H1 (cell line): Measurements from ENCODE around the gene GPR35. TPM values are rescaled to one million over a fixed set of nuclear protein-coding genes. Genes with fewer than 3 reads are reported as not detected.

Experiments
- CTCF ChIA-PET: fragments of 300-600 bp; sonication (Branson Sonifier 250); formaldehyde crosslinking; loops from one replicate; lab custom pipeline; 2021; ENCODE audit not compliant: partially characterized antibody; lab: Charles Lee
- POLR2A ChIA-PET: fragments of 300-600 bp; sonication (Branson Sonifier 250); formaldehyde crosslinking; loops from one replicate; lab custom pipeline; 2021; ENCODE audit warnings: inconsistent platforms; ENCODE audit not compliant: partially characterized antibody; lab: Charles Lee
- DNase-seq, 2 experiments: peaks; one replicate each; pipeline versions ENCODE4 v3.0.0 to v3.0.0-alpha.2; 2010 to 2022; ENCODE audit warnings: low spot score in 2 of 2, low read depth in 1 of 2, mixed read lengths in 1 of 2
- FAIRE-seq: peaks from 2 replicates; lab custom pipeline; 2011; peaks lifted over from hg19 to GRCh38; lab: Jason Lieb, UNC
- H2AFZ ChIP-seq: 2 replicates; pipeline ENCODE4 v1.8.1; 2012; ENCODE audit warnings: low read length, inconsistent platforms
- H2AK5ac ChIP-seq: 2 replicates; pipeline ENCODE4 v1.6.1; 2013; ENCODE audit warnings: low read depth, low read length
- H2BK120ac ChIP-seq: replicated peaks from 2 replicates; pipeline ENCODE3; 2013; ENCODE audit warnings: low read depth, low read length, inconsistent platforms
- H2BK12ac ChIP-seq: 2 replicates; pipeline ENCODE4 v1.6.1; 2013; ENCODE audit warnings: low read depth, low read length
- H2BK15ac ChIP-seq: 2 replicates; pipeline ENCODE4 v1.6.1; 2013; ENCODE audit warnings: low read length
- H2BK20ac ChIP-seq: 2 replicates; pipeline ENCODE4 v1.6.1; 2013; ENCODE audit warnings: low read length
- H2BK5ac ChIP-seq: 2 replicates; pipeline ENCODE4 v1.6.1; 2013; ENCODE audit warnings: low read depth, low read length
- H3K14ac ChIP-seq: 2 replicates; pipeline ENCODE4 v1.6.1; 2013; ENCODE audit warnings: inconsistent platforms; ENCODE audit not compliant: insufficient read length
- H3K18ac ChIP-seq: 2 replicates; pipeline ENCODE4 v1.6.1; 2013; ENCODE audit warnings: low read length; ENCODE audit errors: extremely low read depth
- H3K23ac ChIP-seq: 2 replicates; pipeline ENCODE4 v1.6.1; 2013; ENCODE audit warnings: inconsistent platforms; ENCODE audit not compliant: insufficient read length
- H3K23me2 ChIP-seq: 2 replicates; pipeline ENCODE4 v1.6.1; 2013; ENCODE audit warnings: low read depth, low read length
- H3K27ac ChIP-seq: 2 replicates; pipeline ENCODE4 v1.6.1; 2011; ENCODE audit warnings: low read depth, low read length, inconsistent platforms
- H3K27me3 ChIP-seq, 4 experiments: replicated peaks in 1 of 4; 1 replicate in 1 of 4; 2 replicates in 3 of 4; pipeline versions ENCODE4 v1.6.1 to v1.8.1; 2011 to 2013; ENCODE audit warnings: low read length in 3 of 4, mild to moderate bottlenecking in 3 of 4, inconsistent platforms in 2 of 4, mixed read lengths in 2 of 4, moderate library complexity in 1 of 4; ENCODE audit not compliant: control insufficient read depth in 3 of 4, insufficient read depth in 3 of 4; ENCODE audit errors: extremely low read depth in 1 of 4
- H3K36me3 ChIP-seq, 4 experiments: 2 replicates each; pipeline versions ENCODE4 v1.6.1 to v1.8.1; 2011 to 2013; ENCODE audit warnings: mild to moderate bottlenecking in 4 of 4, low read length in 3 of 4, moderate library complexity in 2 of 4, control low read depth in 1 of 4, inconsistent platforms in 1 of 4; ENCODE audit not compliant: insufficient read depth in 4 of 4, control insufficient read depth in 2 of 4
- H3K4ac ChIP-seq: replicated peaks from 2 replicates; pipeline ENCODE3; 2013; ENCODE audit warnings: low read length, low read depth, mixed read lengths, inconsistent platforms; ENCODE audit not compliant: insufficient read length
- H3K4me1 ChIP-seq, 4 experiments: replicated peaks in 1 of 4; 1 replicate in 1 of 4; 2 replicates in 3 of 4; pipeline versions ENCODE4 v1.6.1 to v1.8.1; 2011 to 2013; ENCODE audit warnings: low read length in 3 of 4, inconsistent platforms in 2 of 4, mixed read lengths in 1 of 4; ENCODE audit not compliant: insufficient read depth in 4 of 4, control insufficient read depth in 3 of 4
- H3K4me2 ChIP-seq, 2 experiments: 2 replicates each; pipeline versions ENCODE4 v1.6.1 to v1.8.1; 2011 to 2013; ENCODE audit warnings: low read depth in 2 of 2, low read length in 2 of 2, control low read depth in 1 of 2, inconsistent platforms in 1 of 2, mild to moderate bottlenecking in 1 of 2; ENCODE audit not compliant: insufficient read depth in 1 of 2
- H3K4me3 ChIP-seq, 4 experiments: fragments of 200-600, 300-600 bp in 1 of 4; sonication (generic), shearing (Covaris generic), sonication (Bioruptor Twin) in 1 of 4; 2 replicates each; pipeline versions ENCODE4 v1.5.1 to v1.8.1; 2011 to 2016; ENCODE audit warnings: low read length in 4 of 4, low read depth in 3 of 4, control low read depth in 2 of 4, inconsistent platforms in 2 of 4, mild to moderate bottlenecking in 2 of 4, mixed read lengths in 1 of 4, moderate library complexity in 1 of 4; ENCODE audit not compliant: insufficient read depth in 2 of 4; ENCODE audit errors: extremely low read depth in 1 of 4
- H3K56ac ChIP-seq: replicated peaks from 2 replicates; pipeline ENCODE3; 2013; ENCODE audit warnings: low read depth, mild to moderate bottlenecking, mixed read lengths, low read length, inconsistent platforms; ENCODE audit not compliant: insufficient read length
- H3K79me1 ChIP-seq: 2 replicates; pipeline ENCODE4 v1.6.1; 2013; ENCODE audit warnings: low read depth, low read length, control low read depth
- H3K79me2 ChIP-seq, 2 experiments: 2 replicates each; pipeline versions ENCODE4 v1.6.1 to v1.8.1; 2012 to 2013; ENCODE audit warnings: low read length in 2 of 2, mild to moderate bottlenecking in 2 of 2, inconsistent platforms in 1 of 2; ENCODE audit not compliant: insufficient read depth in 2 of 2, control insufficient read depth in 1 of 2
- H3K9ac ChIP-seq, 4 experiments: replicated peaks in 1 of 4; 1 replicate in 1 of 4; 2 replicates in 3 of 4; pipeline versions ENCODE4 v1.6.1 to v1.8.1; 2011 to 2013; ENCODE audit warnings: low read depth in 3 of 4, low read length in 3 of 4, control low read depth in 2 of 4, mild to moderate bottlenecking in 2 of 4, moderate library complexity in 2 of 4, inconsistent platforms in 1 of 4; ENCODE audit errors: extremely low read depth in 1 of 4
- H3K9me3 ChIP-seq, 2 experiments: 2 replicates each; pipeline versions ENCODE4 v1.6.1 to v1.8.1; 2012 to 2013; ENCODE audit warnings: mild to moderate bottlenecking in 2 of 2, moderate library complexity in 2 of 2, control low read depth in 1 of 2, inconsistent platforms in 1 of 2, low read depth in 1 of 2, low read length in 1 of 2, mixed read lengths in 1 of 2; ENCODE audit not compliant: insufficient read depth in 2 of 2
- H4K20me1 ChIP-seq, 2 experiments: replicated peaks in 1 of 2; 2 replicates each; pipeline versions ENCODE3 to v1.8.1; 2011 to 2013; ENCODE audit warnings: inconsistent platforms in 2 of 2, low read length in 2 of 2, mild to moderate bottlenecking in 1 of 2; ENCODE audit not compliant: insufficient read depth in 2 of 2, control insufficient read depth in 1 of 2
- H4K5ac ChIP-seq: 2 replicates; pipeline ENCODE4 v1.6.1; 2013; ENCODE audit warnings: low read length, low read depth, mixed read lengths, inconsistent platforms; ENCODE audit not compliant: insufficient read length
- H4K8ac ChIP-seq: 2 replicates; pipeline ENCODE4 v1.8.0; 2013; ENCODE audit warnings: mild to moderate bottlenecking, moderate library complexity, low read length, inconsistent platforms; ENCODE audit not compliant: insufficient read depth; ENCODE audit errors: extremely low read depth
- H4K91ac ChIP-seq: replicated peaks from 2 replicates; pipeline ENCODE3; 2013; ENCODE audit warnings: low read length, mixed read lengths, inconsistent platforms; ENCODE audit not compliant: insufficient read length
- BRCA1 ChIP-seq: IDR thresholded peaks from 2 replicates; pipeline ENCODE4 v1.6.1; 2012; ENCODE audit warnings: low read depth, low read length, improper control_type of control experiment
- CEBPB ChIP-seq: IDR thresholded peaks from 2 replicates; pipeline ENCODE4 v1.6.1; 2012; ENCODE audit warnings: low read depth, low read length
- CHD1 ChIP-seq: IDR thresholded peaks from 2 replicates; pipeline ENCODE4 v1.6.1; 2012; ENCODE audit warnings: low read depth, low read length, improper control_type of control experiment
- FOSL1 ChIP-seq: IDR thresholded peaks from 2 replicates; pipeline ENCODE4 v1.6.1; 2011; ENCODE audit warnings: mild to moderate bottlenecking, low read depth, low read length, moderate library complexity; ENCODE audit not compliant: insufficient read depth
- KDM4A ChIP-seq: IDR thresholded peaks from one replicate; pipeline ENCODE4 v1.7.1; 2012; ENCODE audit warnings: low read depth, mild to moderate bottlenecking, moderate library complexity, low read length, inconsistent platforms; ENCODE audit not compliant: severe bottlenecking
- PHF8 ChIP-seq: fragments of 200-600 bp; sonication (generic); conservative IDR thresholded peaks from 2 replicates; pipeline ENCODE4 v1.7.1; 2012; ENCODE audit warnings: low read depth, mild to moderate bottlenecking, inconsistent platforms, low read length, moderate library complexity
- POLR2A ChIP-seq, 2 experiments: IDR thresholded peaks; 1 replicate in 1 of 2; 2 replicates in 1 of 2; pipeline ENCODE4 v1.6.1; 2011; ENCODE audit warnings: low read depth in 2 of 2, low read length in 2 of 2, mild to moderate bottlenecking in 2 of 2; ENCODE audit errors: control extremely low read depth in 1 of 2
- RAD21 ChIP-seq, 2 experiments: IDR thresholded peaks in 1 of 2; conservative IDR thresholded peaks in 1 of 2; 2 replicates each; pipeline ENCODE4 v1.6.1; 2011; ENCODE audit warnings: low read depth in 2 of 2, low read length in 2 of 2, improper control_type of control experiment in 1 of 2, inconsistent platforms in 1 of 2, mild to moderate bottlenecking in 1 of 2, moderate library complexity in 1 of 2
- SAP30 ChIP-seq: fragments of 300-600 bp; sonication (generic); IDR thresholded peaks from 2 replicates; pipeline ENCODE4 v1.7.1; 2012; ENCODE audit warnings: low read length, moderate library complexity, mild to moderate bottlenecking, inconsistent platforms; ENCODE audit not compliant: insufficient read depth, insufficient replicate concordance
- TBP ChIP-seq: IDR thresholded peaks from 2 replicates; pipeline ENCODE4 v1.6.1; 2011; ENCODE audit warnings: low read depth, low read length, improper control_type of control experiment
- YY1 ChIP-seq: IDR thresholded peaks from 2 replicates; pipeline ENCODE4 v1.6.1; 2011; ENCODE audit warnings: low read depth, mild to moderate bottlenecking, low read length
- WGBS, 2 experiments: shearing (Covaris generic) in 1 of 2; methylation state at CpG; one replicate each; pipeline versions ENCODE4 v1.1.6 to v1.1.7; 2013 to 2015; ENCODE audit warnings: low lambda C conversion rate in 2 of 2, mixed read lengths in 2 of 2, inconsistent platforms in 1 of 2, low coverage in 1 of 2, missing lambda C conversion rate in 1 of 2; ENCODE audit not compliant: insufficient replicate concordance in 2 of 2, insufficient coverage in 1 of 2, insufficient read length in 1 of 2; ENCODE audit errors: extremely low coverage in 1 of 2, missing lambda C conversion rate in 1 of 2; 5-methylcytosine and 5-hydroxymethylcytosine counted together
- polyA plus RNA-seq, 7 experiments: library from polyadenylated mRNA; depleted of rRNA in 3 of 7; stranded (reverse) in 5 of 7; unstranded in 2 of 7; fragments of >200 nt in 5 of 7; fragments of 200-250 nt in 2 of 7; gene quantifications; 1 replicate in 5 of 7; 2 replicates in 1 of 7; 4 replicates in 1 of 7; pipeline versions ENCODE4 v1.2.1 to v1.2.3, GENCODE V29; 2011 to 2013; ENCODE audit warnings: missing spikeins in 2 of 7, mixed read lengths in 2 of 7
- total RNA-seq: library from RNA; stranded (reverse); fragmentation: NEBNext Ultra II Directional; extraction: Animal tissue kit (Norgen Biotek cat#: 25700); gene quantifications from 2 replicates; pipeline ENCODE4 v1.2.1, GENCODE V29; 2021

Gene GPR35
- total and polyA plus RNA-seq, 2 of the 8 experiments (the other 6 are each of a cell fraction or from before 2014, with no cell fraction given): 0.47 TPM; not detected in 1

GRCh38 chr2:240596491-240596931 lies 28.8 kb upstream of the GPR35 start:
- no peak for DNase-seq
- Histone ChIP-seq H4K91ac (no peak overlapping the region), H2BK15ac (no peak overlapping the region), H3K79me1 (peaks cover 4% of the 10 kb centered on the region), H3K56ac (no peak overlapping the region), H3K4me2 (no peak overlapping the region), H4K5ac (no peak overlapping the region), H2BK120ac (no peak overlapping the region), H3K36me3 (peaks cover 0 to 12% (median 6%) of the 10 kb centered on the region in 4 experiments; a peak in 5 of 8 replicates), H2BK20ac (no peak overlapping the region), H3K4me1 (no peaks in the 10 kb centered on the region), H4K20me1 (peaks cover 3 to 13% of the 10 kb centered on the region in 2 experiments), H3K9ac (no peak overlapping the region), H3K23me2 (no peaks in the 10 kb centered on the region), H3K27ac (no peak overlapping the region), H3K79me2 (peaks cover 0 to 2% of the 10 kb centered on the region in 2 experiments; a peak in 1 of 4 replicates), H3K4me3 (no peak overlapping the region), H3K4ac (no peak overlapping the region), H2AFZ (no peak overlapping the region), H3K9me3 (no peaks in the 10 kb centered on the region), H3K23ac (no peak overlapping the region), H4K8ac (no peak overlapping the region), H3K27me3 (no peaks in the 10 kb centered on the region), H2AK5ac (no peak overlapping the region), H2BK5ac (no peak overlapping the region), H3K18ac (no peak overlapping the region), H2BK12ac (no peak overlapping the region), H3K14ac (no peak overlapping the region)
- TF ChIP-seq BRCA1 (no peak), CHD1 (no peak), FOSL1 (no peak), TBP (no peak), KDM4A (no peak), RAD21 (IDR thresholded peaks at IDR 0.05 in 1 of 2, conservative IDR thresholded peaks at IDR 0.05 in 1 of 2; ENCODE audit: low read depth in 2 of 2, low read length in 2 of 2) (no peak), SAP30 (no peak), CEBPB (no peak), YY1 (no peak), POLR2A (IDR thresholded peaks at IDR 0.05; ENCODE audit: control extremely low read depth in 1 of 2, low read depth in 2 of 2, low read length in 2 of 2) (no peak), PHF8 (no peak)
- no peak for FAIRE-seq
- WGBS, 2 experiments: 90% methylated on average over 15 of the region's 23 CpGs; no CpG with 5 or more reads in 1 of the 2 experiments
- POLR2A ChIA-PET: no interaction called here
- CTCF ChIA-PET: interaction anchor here (0.6 to 3.5 kb wide), 7 partner anchors 7 to 95 kb away, joined by 3 to 17 read pairs (median 3); partner anchors contain the start of genes AQP12A and CAPN10
